Activated CD8-positive, alpha-beta memory T cell treated with anti-CD3 and anti-CD28 coated beads, Interleukin-2, amount 50 U/mL, for 48 hours (primary cell): ENCODE measurements around the gene DNAJC1.

Experiments
- DNase-seq: peaks from one replicate; pipeline ENCODE4 v3.0.0-alpha.2; 2020

DNAJC1 gene

GRCh38 chr10:21757185-21757901 is 246.2 kb downstream of the DNAJC1 start:
- DNase-seq: no peak

DNA sequence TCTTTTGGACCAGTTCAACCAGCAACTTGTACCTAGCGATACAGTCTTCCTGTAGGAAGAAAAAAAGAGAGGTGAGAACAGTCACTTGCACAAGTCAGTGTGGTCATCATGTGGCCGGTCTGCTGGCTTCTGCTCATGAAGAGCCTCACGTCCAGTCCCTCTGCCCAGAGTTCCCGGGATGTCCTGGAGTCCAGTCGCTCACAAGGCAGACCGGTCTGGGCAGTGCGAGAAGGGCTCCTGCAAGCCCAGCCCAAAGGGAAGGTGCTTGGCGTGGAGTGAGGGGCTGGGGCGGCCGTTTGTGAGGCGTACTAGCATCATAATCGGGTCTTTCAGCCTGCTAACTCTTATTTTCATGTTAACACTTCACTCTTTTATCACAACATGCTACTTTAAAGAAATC is 246.8 kb downstream of the DNAJC1 start:
- DNase-seq: no peak

DNA sequence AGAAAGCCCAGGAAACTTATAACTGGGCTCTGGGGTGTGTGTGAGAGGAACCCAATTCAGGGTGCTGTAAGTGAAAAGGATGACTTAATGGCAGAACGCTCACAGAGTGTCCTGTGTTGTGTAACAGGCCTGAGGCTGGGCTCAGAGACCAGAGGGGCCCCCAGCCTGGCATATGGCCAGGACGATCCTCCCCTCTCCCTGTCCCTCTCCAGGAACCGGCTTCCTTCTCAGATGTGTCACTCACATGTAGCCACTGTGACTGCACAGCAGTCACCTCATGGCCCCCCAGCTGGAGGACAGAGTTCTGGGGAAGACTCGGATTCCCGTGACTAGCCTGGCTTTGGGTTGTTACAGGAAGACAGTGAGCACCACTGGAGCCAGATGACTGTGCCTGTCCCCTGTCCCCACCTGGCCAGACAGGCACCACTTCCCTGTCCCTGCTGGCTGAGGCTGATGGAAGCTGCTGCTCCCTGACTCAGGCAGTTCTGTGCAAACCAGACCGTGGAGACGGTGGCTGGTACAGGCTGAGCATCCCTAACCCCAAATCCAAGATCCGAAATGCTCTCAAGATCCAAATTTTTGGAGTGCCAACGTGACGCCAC is 249.0 kb downstream of the DNAJC1 start:
- DNase-seq: no peak

GRCh38 chr10:21753497-21754270 is 249.8 kb downstream of the DNAJC1 start:
- DNase-seq: no peak

GRCh38 chr10:21751341-21752310 is 251.9 kb downstream of the DNAJC1 start:
- DNase-seq: no peak

DNA sequence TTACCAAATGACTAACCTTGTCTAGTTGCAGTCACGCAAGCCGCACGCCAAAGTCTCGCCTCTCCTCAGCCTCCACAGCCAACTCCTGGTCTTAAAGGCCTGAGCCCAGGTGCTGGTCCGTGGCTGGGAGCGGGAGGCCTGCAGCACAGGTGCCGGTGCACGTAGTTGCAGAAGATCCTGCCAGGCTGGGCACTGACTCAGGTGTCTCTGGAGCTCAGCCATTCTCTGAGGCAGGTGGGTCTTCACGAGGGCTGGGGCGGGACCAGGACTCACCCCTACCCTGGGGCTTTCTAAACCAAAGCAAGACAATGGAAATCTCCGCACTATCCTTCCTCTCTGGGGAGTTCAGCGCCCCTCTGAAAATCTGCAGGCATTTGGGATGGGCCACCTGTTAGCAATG is 253.1 kb downstream of the DNAJC1 start:
- DNase-seq: no peak

- DNase-seq: no peak
Observed at GRCh38 chr10:21749788-21750187, 253.7 kb downstream of the DNAJC1 start.

DNA sequence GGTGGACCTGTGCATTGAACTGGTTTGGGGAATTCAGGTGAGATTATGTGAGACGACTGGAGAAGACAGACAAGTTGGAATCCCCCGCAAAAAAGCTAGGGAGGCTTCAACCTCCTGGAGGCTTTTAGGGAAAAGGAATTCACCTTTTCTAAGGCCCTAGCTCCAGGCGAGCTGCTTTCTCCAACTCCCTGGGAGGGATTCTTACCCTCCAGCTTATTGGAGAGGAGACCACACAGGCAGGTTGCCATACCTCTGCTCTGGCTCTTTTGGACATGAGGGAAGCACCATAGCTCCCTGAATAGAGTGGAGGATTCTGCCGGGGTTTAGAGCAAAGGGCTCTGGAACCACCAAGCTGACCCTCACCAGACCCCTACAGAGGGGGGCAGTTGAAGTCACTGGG is 255.7 kb downstream of the DNAJC1 start:
- no peak for DNase-seq

DNA sequence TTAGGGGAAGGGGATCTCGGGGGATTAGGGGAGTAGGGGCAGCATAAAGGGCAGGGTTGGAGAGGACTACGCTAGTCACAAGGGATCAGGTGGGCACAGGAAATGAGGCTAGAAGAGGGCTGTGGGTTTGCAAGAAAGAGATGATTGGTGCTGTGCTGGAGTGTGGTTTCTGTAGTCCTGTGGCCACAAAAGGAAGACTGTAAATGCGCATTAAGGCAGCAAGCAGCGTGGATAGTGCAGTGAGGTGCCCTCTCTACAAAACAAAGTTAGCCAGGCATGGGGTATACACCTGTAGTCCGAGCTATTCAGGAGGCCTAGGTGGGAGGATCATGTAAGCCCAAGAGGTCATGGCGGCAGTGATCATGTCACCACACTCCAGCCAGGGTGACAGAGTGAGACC is 257.4 kb downstream of the DNAJC1 start:
- no peak for DNase-seq

DNA sequence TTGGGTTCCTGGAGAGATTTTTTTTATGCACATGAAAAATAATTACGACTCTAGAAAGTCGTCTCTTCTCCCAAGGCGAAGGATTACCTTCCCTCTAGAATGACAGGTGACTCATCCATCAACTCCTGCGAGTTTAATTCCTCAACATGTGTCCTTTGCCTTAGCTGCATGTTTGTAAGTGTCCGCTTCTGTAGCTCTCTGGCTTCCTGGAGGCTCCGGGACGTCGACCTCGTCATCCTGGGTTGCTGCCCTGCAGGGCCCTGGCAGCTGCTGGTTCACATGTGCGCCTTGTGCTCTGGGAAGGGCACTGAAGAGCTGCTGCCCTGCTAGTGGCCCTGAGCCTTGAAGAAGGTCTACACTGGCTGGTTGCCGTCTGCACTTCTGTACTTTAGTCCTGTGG is 259.3 kb downstream of the DNAJC1 start:
- no peak for DNase-seq

- no peak for DNase-seq
Observed at GRCh38 chr10:21742740-21743412, 260.7 kb downstream of the DNAJC1 start.

GRCh38 chr10:21740989-21741388 is 262.5 kb downstream of the DNAJC1 start:
- no peak for DNase-seq

DNA sequence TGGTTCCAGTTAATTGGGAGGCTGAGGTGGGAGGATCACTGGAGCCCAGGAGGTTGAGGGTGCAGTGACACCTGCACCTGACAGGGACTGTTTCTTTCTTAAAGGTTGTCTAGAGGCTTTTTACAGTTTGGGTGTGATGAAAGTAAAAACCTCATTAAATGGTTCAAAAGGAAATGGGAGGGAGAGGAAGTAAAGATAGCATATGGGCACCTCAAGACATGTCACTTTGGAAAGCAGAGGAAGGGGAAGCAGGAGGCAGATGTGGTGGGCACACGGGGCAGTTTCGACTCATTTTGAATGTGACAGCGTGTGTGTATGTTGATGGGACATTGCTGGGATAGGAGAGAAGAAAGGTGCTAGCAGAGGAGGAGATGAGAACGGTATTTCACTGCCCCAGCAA is 266.4 kb downstream of the DNAJC1 start:
- no peak for DNase-seq

GRCh38 chr10:21733710-21734109 is 269.8 kb downstream of the DNAJC1 start:
- DNase-seq: no peak

DNA sequence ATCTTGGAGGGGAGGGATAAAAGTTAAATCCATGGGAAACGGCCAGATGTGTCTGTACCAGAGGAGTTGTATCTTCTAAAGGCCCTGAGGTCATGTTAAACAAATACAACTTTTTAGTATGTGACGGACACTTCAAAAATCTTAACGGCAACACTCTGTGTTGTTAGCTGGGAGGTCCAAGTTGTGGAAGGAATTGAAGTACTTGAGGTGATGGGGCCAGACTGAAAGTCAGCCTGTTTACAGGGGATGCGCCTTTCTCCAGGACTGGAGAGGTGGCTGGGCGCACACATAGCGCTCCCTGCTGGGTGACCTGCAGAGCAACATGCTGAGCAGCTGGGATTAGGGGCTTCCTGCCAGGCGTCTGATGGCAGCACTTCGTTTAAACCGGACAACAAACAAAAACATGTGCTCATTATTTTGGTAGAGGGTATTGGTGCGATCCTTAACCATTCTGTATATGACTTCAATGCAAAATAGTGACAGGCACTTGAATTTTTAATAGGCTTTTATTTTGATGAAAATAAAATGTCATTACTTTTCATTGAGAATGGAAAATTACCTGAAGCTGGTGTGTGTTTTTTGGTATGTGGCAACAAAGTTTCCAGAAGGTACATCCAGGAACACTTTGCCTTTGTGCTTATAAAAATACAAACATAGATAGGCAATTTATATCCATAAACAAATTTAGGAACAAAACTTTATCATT is 271.3 kb downstream of the DNAJC1 start:
- DNase-seq: no peak

DNA sequence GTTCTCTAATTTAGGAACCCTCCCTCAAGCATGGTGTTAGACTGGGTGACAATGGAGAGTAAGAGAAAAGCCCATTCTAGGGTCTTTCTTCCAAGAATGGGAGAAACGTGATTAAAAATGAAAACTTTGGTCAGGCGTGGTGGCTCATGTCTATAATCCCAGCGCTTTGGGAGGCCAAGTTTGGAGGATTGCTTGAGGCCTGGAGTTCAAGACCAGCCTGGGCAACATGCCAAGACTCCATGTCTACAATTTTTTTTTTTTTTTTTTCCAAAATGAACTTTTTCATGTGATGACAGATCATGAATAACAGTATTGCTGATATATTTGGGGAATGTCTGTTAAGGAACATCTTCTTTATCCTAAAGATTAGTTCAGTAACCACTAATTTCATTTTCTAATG is 274.9 kb downstream of the DNAJC1 start:
- no peak for DNase-seq

DNA sequence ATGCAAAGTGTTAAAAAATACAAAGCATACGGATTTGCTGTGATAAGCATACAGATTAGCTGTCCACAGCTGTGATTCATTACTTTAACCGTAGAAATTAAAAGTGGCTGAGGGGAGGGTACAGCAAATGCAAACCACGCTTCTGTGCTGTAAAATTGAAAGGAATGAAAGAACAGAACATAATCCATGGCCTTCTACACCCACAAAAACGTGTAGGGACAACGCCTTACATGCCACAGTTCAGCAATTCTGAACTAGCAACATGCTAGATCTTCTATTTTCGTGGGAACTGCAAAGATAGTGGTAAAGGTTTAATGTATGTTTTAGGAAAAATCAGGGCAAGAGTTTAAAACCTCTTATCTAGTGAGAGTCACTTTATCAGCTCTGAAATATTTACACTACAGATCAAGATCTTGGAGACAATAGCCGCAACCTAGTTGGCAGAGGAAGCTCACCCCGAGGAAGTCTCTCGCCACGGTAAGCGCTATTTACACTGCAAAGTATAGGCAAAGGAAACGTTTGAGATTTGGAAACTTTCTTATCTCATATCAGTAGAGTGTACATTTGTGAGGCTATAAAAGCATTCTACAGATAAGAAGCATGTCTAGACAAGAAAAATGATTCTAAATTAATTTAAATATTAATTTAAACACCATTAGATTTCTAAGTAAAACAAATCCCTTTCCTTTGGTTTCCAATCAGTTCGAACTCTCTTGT is 275.9 kb downstream of the DNAJC1 start:
- DNase-seq: no peak

- no peak for DNase-seq
Observed at GRCh38 chr10:21726601-21727225, 276.8 kb downstream of the DNAJC1 start.

- no peak for DNase-seq
Observed at GRCh38 chr10:21724687-21725367, 278.7 kb downstream of the DNAJC1 start.
